Stimulated activated CD4-positive, alpha-beta T cell treated with anti-CD3 and anti-CD28 coated beads, TNF-alpha, amount 100 ng/mL, for 48 hours (primary cell): ENCODE measurements around the gene ABCC4.

Experiments used
- DNase-seq, 3 donors: peaks; one replicate each; pipeline ENCODE4 v3.0.0-alpha.2; 2020; ENCODE audit warnings: low read depth in 3 of 3

The ABCC4 gene

GRCh38 chr13:95260031-95260525 lies 41.2 kb downstream of the ABCC4 start:
- DNase-seq = no peak

- no peak for DNase-seq
These were observed 42.5 kb downstream of the ABCC4 start for GRCh38 chr13:95258619-95259194.

- DNase-seq = no peak
These were observed 43.2 kb downstream of the ABCC4 start for GRCh38 chr13:95258098-95258497.

- DNase-seq = no peak
These were observed 45.2 kb downstream of the ABCC4 start for GRCh38 chr13:95256091-95256490.

- no peak for DNase-seq
These were observed 46.0 kb downstream of the ABCC4 start for GRCh38 chr13:95255072-95255732.

GRCh38 chr13:95254339-95254738 lies 46.9 kb downstream of the ABCC4 start:
- no peak for DNase-seq

- DNase-seq = no peak
These were observed 48.2 kb downstream of the ABCC4 start for GRCh38 chr13:95253033-95253432.

GRCh38 chr13:95251641-95252040 lies 49.6 kb downstream of the ABCC4 start:
- no peak for DNase-seq

- no peak for DNase-seq
These were observed 50.3 kb downstream of the ABCC4 start for GRCh38 chr13:95250961-95251360.

- DNase-seq = no peak
These were observed 52.3 kb downstream of the ABCC4 start for GRCh38 chr13:95248953-95249352.

- DNase-seq = no peak
These were observed 53.4 kb downstream of the ABCC4 start for GRCh38 chr13:95247852-95248251.

- no peak for DNase-seq
These were observed 54.1 kb downstream of the ABCC4 start for GRCh38 chr13:95247171-95247570.

GRCh38 chr13:95246292-95247082 lies 54.8 kb downstream of the ABCC4 start:
- DNase-seq = no peak

GRCh38 chr13:95245071-95245470 lies 56.2 kb downstream of the ABCC4 start:
- no peak for DNase-seq

GRCh38 chr13:95243207-95243606 lies 58.0 kb downstream of the ABCC4 start:
- DNase-seq = no peak

GRCh38 chr13:95241321-95241720 lies 59.9 kb downstream of the ABCC4 start:
- no peak for DNase-seq

- no peak for DNase-seq
These were observed 62.0 kb downstream of the ABCC4 start for GRCh38 chr13:95239283-95239682.

GRCh38 chr13:95237310-95237870 lies 63.9 kb downstream of the ABCC4 start:
- no peak for DNase-seq

GRCh38 chr13:95236774-95237173 lies 64.5 kb downstream of the ABCC4 start:
- DNase-seq = no peak

- DNase-seq = no peak
These were observed 65.3 kb downstream of the ABCC4 start for GRCh38 chr13:95235974-95236373.

- DNase-seq = no peak
These were observed 66.0 kb downstream of the ABCC4 start for GRCh38 chr13:95235199-95235756.

GRCh38 chr13:95234242-95234641 lies 67.0 kb downstream of the ABCC4 start:
- DNase-seq = no peak
